GM23338 (cell line): ENCODE data around the gene OPTC. TPM values are rescaled to one million over a fixed set of nuclear protein-coding genes. Genes with fewer than 3 reads are reported as not detected.

ENCODE experiments used
- ATAC-seq: fragments of 200-7000 bp; cut with Tn5 transposase; 3 replicates; pipeline ENCODE4 v1.9.1; 2020
- DNase-seq: peaks from one replicate; pipeline ENCODE4 v3.0.0-alpha.2; 2015; ENCODE audit warnings: low spot score
- H2AFZ ChIP-seq: fragments of 200-600 bp; sonication (generic); 2 replicates; pipeline ENCODE4 v1.8.0; 2016; ENCODE audit warnings: antibody characterized with exemption, mild to moderate bottlenecking, moderate library complexity
- H3F3A ChIP-seq: fragments of 200-600 bp; sonication (generic); replicated peaks from 2 replicates; pipeline ENCODE4 v1.8.0; 2017; ENCODE audit warnings: antibody characterized with exemption, mixed run types, low read depth
- H3K27ac ChIP-seq: fragments of 200-600 bp; sonication (generic); 2 replicates; pipeline ENCODE4 v1.6.1; 2016; ENCODE audit warnings: low read depth
- H3K27me3 ChIP-seq: fragments of 200-600 bp; sonication (generic); 2 replicates; pipeline ENCODE4 v1.8.0; 2016; ENCODE audit warnings: mild to moderate bottlenecking, mixed run types, moderate library complexity; ENCODE audit not compliant: insufficient read depth
- H3K36me3 ChIP-seq: fragments of 200-600 bp; sonication (generic); 2 replicates; pipeline ENCODE4 v1.8.0; 2016; ENCODE audit warnings: mild to moderate bottlenecking; ENCODE audit not compliant: insufficient read depth
- H3K4me1 ChIP-seq: fragments of 200-600 bp; sonication (generic); 2 replicates; pipeline ENCODE4 v1.8.0; 2016; ENCODE audit warnings: mild to moderate bottlenecking, moderate library complexity; ENCODE audit not compliant: insufficient read depth
- H3K4me2 ChIP-seq: fragments of 200-600 bp; sonication (generic); 2 replicates; pipeline ENCODE4 v1.7.1; 2017; ENCODE audit warnings: mixed run types
- H3K4me3 ChIP-seq: fragments of 200-600 bp; sonication (generic); 2 replicates; pipeline ENCODE4 v1.6.1; 2016; ENCODE audit warnings: mixed run types
- H3K79me2 ChIP-seq: fragments of 200-600 bp; sonication (generic); replicated peaks from 2 replicates; pipeline ENCODE4 v1.8.0; 2017; ENCODE audit warnings: mild to moderate bottlenecking; ENCODE audit not compliant: insufficient read depth
- H3K9me2 ChIP-seq: fragments of 200-600 bp; sonication (generic); 2 replicates; pipeline ENCODE4 v1.8.0; 2017; ENCODE audit not compliant: insufficient read depth
- H4K20me1 ChIP-seq: fragments of 200-600 bp; sonication (generic); replicated peaks from 2 replicates; pipeline ENCODE4 v1.8.0; 2017; ENCODE audit warnings: mild to moderate bottlenecking; ENCODE audit not compliant: insufficient read depth
- H3K27ac Mint-ChIP-seq: 2 replicates; pipeline ENCODE4 v1.8.0; 2020; ENCODE audit warnings: inconsistent platforms, mild to moderate bottlenecking, moderate library complexity, mixed read lengths
- H3K27me3 Mint-ChIP-seq: 3 replicates; pipeline ENCODE4 v1.8.0; 2022; ENCODE audit warnings: low read depth, mild to moderate bottlenecking, moderate library complexity, mixed read lengths, inconsistent platforms; ENCODE audit not compliant: insufficient read depth, poor library complexity
- H3K36me3 Mint-ChIP-seq: 3 replicates; pipeline ENCODE4 v1.8.0; 2021; ENCODE audit warnings: low read depth, mild to moderate bottlenecking, inconsistent platforms, moderate library complexity, mixed read lengths
- H3K4me1 Mint-ChIP-seq: 3 replicates; pipeline ENCODE4 v1.8.0; 2020; ENCODE audit warnings: mild to moderate bottlenecking, inconsistent platforms, mixed read lengths
- H3K4me3 Mint-ChIP-seq: 3 replicates; pipeline ENCODE4 v1.8.0; 2021; ENCODE audit warnings: moderate library complexity, mild to moderate bottlenecking, inconsistent platforms, mixed read lengths
- H3K9me3 Mint-ChIP-seq: 3 replicates; pipeline ENCODE4 v1.8.0; 2020; ENCODE audit warnings: moderate library complexity, mild to moderate bottlenecking, inconsistent platforms, mixed read lengths
- CREB1 ChIP-seq: fragments of 250-450 bp; sonication (Bioruptor Pico); IDR thresholded peaks from 2 replicates; pipeline ENCODE4 v1.5.0; 2020; ENCODE audit warnings: low read depth, mild to moderate bottlenecking, moderate library complexity
- ETS1 ChIP-seq: IDR thresholded peaks from 2 replicates; pipeline ENCODE4 v1.6.1; 2016; ENCODE audit warnings: antibody characterized with exemption
- EZH2phosphoT487 ChIP-seq: fragments of 200-600 bp; sonication (generic); IDR thresholded peaks from one replicate; pipeline ENCODE4 v1.8.1; 2018; ENCODE audit warnings: antibody characterized with exemption; ENCODE audit not compliant: unreplicated experiment
- JUNB ChIP-seq: IDR thresholded peaks from one replicate; pipeline ENCODE4 v1.6.1; 2016; ENCODE audit warnings: antibody characterized with exemption; ENCODE audit not compliant: unreplicated experiment
- POLR2AphosphoS5 ChIP-seq: IDR thresholded peaks from 2 replicates; pipeline ENCODE4 v1.6.1; 2016; ENCODE audit warnings: antibody characterized with exemption, low read depth
- REST ChIP-seq: IDR thresholded peaks from one replicate; pipeline ENCODE4 v1.6.1; 2018; ENCODE audit warnings: antibody characterized with exemption; ENCODE audit not compliant: unreplicated experiment
- STAT1 ChIP-seq: IDR thresholded peaks from one replicate; pipeline ENCODE4 v1.6.1; 2016; ENCODE audit warnings: antibody characterized with exemption; ENCODE audit not compliant: unreplicated experiment
- ZNF114 ChIP-seq: fragments of 250-450 bp; sonication (Bioruptor Pico); IDR thresholded peaks from 2 replicates; pipeline ENCODE4 v1.5.0; 2020; ENCODE audit warnings: mild to moderate bottlenecking, moderate library complexity
- ZNF331 ChIP-seq: fragments of 250-450 bp; sonication (Bioruptor Pico); IDR thresholded peaks from 2 replicates; pipeline ENCODE4 v1.5.0; 2020; ENCODE audit warnings: low read depth, mild to moderate bottlenecking, moderate library complexity
- polyA plus RNA-seq: library from polyadenylated mRNA; unstranded; fragments of >200 nt; fragmentation: Nextera tagmentation; extraction: Ambion mirVana; gene quantifications from 2 replicates; pipeline ENCODE4 v1.2.1, GENCODE V29; 2016
- total RNA-seq: library from RNA; depleted of rRNA; stranded (reverse); fragments of >200 nt; shearing (Covaris generic); gene quantifications from 2 replicates; pipeline ENCODE4 v1.2.3, GENCODE V29; 2014

OPTC gene
- total and polyA plus RNA-seq, 2 experiments from 2014 or later = 0.50 to 1.0 TPM

GRCh38 chr1:203451836-203452784 is 41.8 kb upstream of the OPTC start (continued):
- TF ChIP-seq REST = no peak
- TF ChIP-seq JUNB = no peak
- no peak for TF ChIP-seq ZNF331

- DNase-seq = no peak
- peaks cover 8% of the 10 kb centered on the region; the same call in 1 of the 2 replicates for H3K4me1 ChIP-seq
- no peaks in the 10 kb centered on the region for H3F3A ChIP-seq
- no peaks in the 10 kb centered on the region for H3K9me2 ChIP-seq
- peaks cover 15% of the 10 kb centered on the region for H3K4me1 Mint-ChIP-seq
- H3K27me3 ChIP-seq = no peaks in the 10 kb centered on the region
- H3K27ac Mint-ChIP-seq = no peak overlapping the region
- no peak for ATAC-seq
- H3K79me2 ChIP-seq = no peaks in the 10 kb centered on the region
- H3K4me3 Mint-ChIP-seq = no peak overlapping the region
- H4K20me1 ChIP-seq = no peaks in the 10 kb centered on the region
- H3K27me3 Mint-ChIP-seq = peaks cover 8% of the 10 kb centered on the region
- no peak overlapping the region for H2AFZ ChIP-seq
- no peak overlapping the region for H3K27ac ChIP-seq
- H3K36me3 Mint-ChIP-seq = no peaks in the 10 kb centered on the region
- H3K9me3 Mint-ChIP-seq = no peaks in the 10 kb centered on the region
- H3K4me2 ChIP-seq = no peak overlapping the region
- H3K4me3 ChIP-seq = no peak overlapping the region
- no peaks in the 10 kb centered on the region for H3K36me3 ChIP-seq
- TF ChIP-seq JUNB = no peak
- TF ChIP-seq STAT1 = no peak
- no peak for TF ChIP-seq EZH2phosphoT487
- TF ChIP-seq REST = no peak
- TF ChIP-seq ETS1 = no peak
- TF ChIP-seq POLR2AphosphoS5 = no peak
- TF ChIP-seq ZNF114 (CRISPR knock-in tag) = no peak
- TF ChIP-seq CREB1 (CRISPR knock-in tag) = no peak
These were observed 40.9 kb upstream of the OPTC start for GRCh38 chr1:203453016-203453415.
